GM12878 (cell line): ENCODE data around the gene VPS39. TPM values are rescaled to one million over a fixed set of nuclear protein-coding genes. Genes with fewer than 3 reads are reported as not detected.
A peak's percentile ranks its signal among the peaks of the same experiment; 100 is the strongest.

ENCODE experiments used
- ATAC-seq: fragments of 200-7000 bp; cut with Tn5 transposase; 3 replicates; pipeline ENCODE4 v1.9.1; 2020; ENCODE audit warnings: mild to moderate bottlenecking, moderate library complexity
- BruUV-seq: library from RNA; stranded (reverse); fragments of 400-500 nt; replicated peaks from 2 replicates; lab custom pipeline; 2021; lab: Mats Ljungman, UMichigan
- CTCF ChIA-PET: fragments of 300-600 bp; sonication (Branson Sonifier 250); formaldehyde crosslinking; extraction: SDS; loops from one replicate; lab custom pipeline; 2021; ENCODE audit warnings: inconsistent platforms; lab: Yijun Ruan, JAX
- POLR2A ChIA-PET: fragments of 350-600 bp; formaldehyde crosslinking; extraction: SDS; loops from one replicate; lab custom pipeline; 2021; ENCODE audit warnings: inconsistent platforms; lab: Charles Lee
- RAD21 ChIA-PET: fragments of 300-600 bp; sonication (Branson Sonifier 250); formaldehyde crosslinking; loops from one replicate; lab custom pipeline; 2023; ENCODE audit warnings: antibody characterized with exemption; ENCODE audit not compliant: unreplicated experiment; lab: Charles Lee
- SMC1A ChIA-PET: fragments of 300-600 bp; sonication (Branson Sonifier 250); formaldehyde crosslinking; loops from one replicate; lab custom pipeline; 2023; ENCODE audit not compliant: unreplicated experiment, uncharacterized antibody; lab: Charles Lee
- DNase-seq: peaks from one replicate; pipeline ENCODE4 v3.0.0-alpha.2; 2011; ENCODE audit warnings: low read depth, low spot score
- FAIRE-seq: peaks from 3 replicates; lab custom pipeline; 2011; peaks lifted over from hg19 to GRCh38; lab: Jason Lieb, UNC
- H2AFZ ChIP-seq: 2 replicates; pipeline ENCODE4 v1.6.0; 2011; ENCODE audit warnings: low read depth, low read length, control low read depth; ENCODE audit not compliant: control insufficient read depth
- H3K27ac ChIP-seq: 2 replicates; pipeline ENCODE4 v1.5.1; 2011; ENCODE audit warnings: control low read depth; ENCODE audit not compliant: control insufficient read depth, insufficient read depth
- H3K27me3 ChIP-seq, 2 experiments: replicated peaks in 1 of 2; 2 replicates each; pipeline versions ENCODE4 v1.6.0 to v1.6.1; 2011; ENCODE audit warnings: low read length in 1 of 2; ENCODE audit not compliant: control insufficient read depth in 2 of 2, insufficient read depth in 2 of 2
- H3K36me3 ChIP-seq, 2 experiments: 2 replicates each; pipeline ENCODE4 v1.5.1; 2011; ENCODE audit warnings: low read length in 1 of 2; ENCODE audit not compliant: control insufficient read depth in 2 of 2, insufficient read depth in 2 of 2
- H3K4me1 ChIP-seq: 2 replicates; pipeline ENCODE4 v1.6.1; 2011; ENCODE audit warnings: mild to moderate bottlenecking, low read length, moderate library complexity, mixed read lengths; ENCODE audit not compliant: control insufficient read depth, insufficient read depth
- H3K4me2 ChIP-seq: 2 replicates; pipeline ENCODE4 v1.6.0; 2011; ENCODE audit warnings: control low read depth; ENCODE audit not compliant: control insufficient read depth, insufficient read depth
- H3K4me3 ChIP-seq: fragments of 200-600 bp; sonication (generic); 2 replicates; pipeline ENCODE4 v1.5.1; 2016
- H3K79me2 ChIP-seq: 2 replicates; pipeline ENCODE4 v1.6.0; 2011; ENCODE audit warnings: low read length; ENCODE audit not compliant: control insufficient read depth, insufficient read depth
- H3K9ac ChIP-seq: 2 replicates; pipeline ENCODE4 v1.8.0; 2011; ENCODE audit warnings: low read length, control low read depth, mixed read lengths; ENCODE audit not compliant: control insufficient read depth, insufficient read depth
- H3K9me3 ChIP-seq: replicated peaks from 3 replicates; pipeline ENCODE4 v1.5.1; 2011; ENCODE audit warnings: mild to moderate bottlenecking, low read length; ENCODE audit not compliant: control insufficient read depth, insufficient read depth
- H4K20me1 ChIP-seq: 2 replicates; pipeline ENCODE4 v1.6.0; 2011; ENCODE audit not compliant: control insufficient read depth, insufficient read depth
- EGR1 ChIP-seq, 2 experiments: IDR thresholded peaks; 1 replicate in 1 of 2; 2 replicates in 1 of 2; pipeline ENCODE4 v1.6.1; 2011 to 2012; ENCODE audit warnings: low read depth in 2 of 2, low read length in 2 of 2, borderline replicate concordance in 1 of 2, mild to moderate bottlenecking in 1 of 2, moderate library complexity in 1 of 2
- PRDM15 ChIP-seq: fragments of 450-650 bp; formaldehyde crosslinking; IDR thresholded peaks from 2 replicates; pipeline ENCODE4 v1.4.0; 2020; ENCODE audit warnings: mild to moderate bottlenecking, moderate library complexity
- STAT3 ChIP-seq: IDR thresholded peaks from 2 replicates; pipeline ENCODE4 v1.6.1; 2011; ENCODE audit warnings: low read depth, low read length, improper control_type of control experiment
- TAF1 ChIP-seq: IDR thresholded peaks from 2 replicates; pipeline ENCODE4 v1.6.1; 2011; ENCODE audit warnings: mild to moderate bottlenecking, low read depth, low read length, borderline replicate concordance
- WGBS: methylation state at CpG from one replicate; pipeline ENCODE4 v1.1.6; 2016; ENCODE audit warnings: low lambda C conversion rate; ENCODE audit not compliant: insufficient replicate concordance, insufficient coverage; ENCODE audit errors: missing lambda C conversion rate; 5-methylcytosine and 5-hydroxymethylcytosine counted together
- in situ Hi-C: fragments of 300-500 bp; cut with MboI; formaldehyde crosslinking; loops from 9 replicates; pipeline ENCODE4 v1.14.3; 2018; ENCODE audit warnings: mixed read lengths
- intact Hi-C: fragments of 100-400 bp; cut with micrococcal nuclease; formaldehyde crosslinking; loops from one replicate; pipeline ENCODE4 v1.14.2; 2022; ENCODE audit not compliant: unreplicated experiment
- polyA plus RNA-seq, 11 experiments: library from polyadenylated mRNA; depleted of rRNA in 4 of 11; unstranded in 6 of 11; stranded (reverse) in 5 of 11; fragments of >200 nt; fragmentation: Nextera tagmentation in 4 of 11; fragmentation: Illumina TruSeq in 1 of 11; extraction: Ambion mirVana in 4 of 11; extraction: Trizol in 1 of 11; gene quantifications; 1 replicate in 1 of 11; 2 replicates in 10 of 11; pipeline versions ENCODE4 v1.2.1 to v1.2.3, GENCODE V29; 2011 to 2016; ENCODE audit warnings: inconsistent platforms in 2 of 11, missing spikeins in 2 of 11, low read depth in 1 of 11
- total RNA-seq, 4 experiments: library from RNA; depleted of rRNA in 3 of 4; stranded (reverse); fragments of >200 nt in 3 of 4; fragmentation: Illumina TruSeq in 1 of 4; extraction: Trizol in 1 of 4; gene quantifications; 2 replicates each; pipeline versions ENCODE4 v1.2.1 to v1.2.3, GENCODE V29; 2013 to 2021
- TF ChIP-seq, protein P1 (sequence below): IDR thresholded peaks from 2 replicates; pipeline ENCODE4 v1.6.1; 2012; ENCODE audit warnings: low read length, inconsistent platforms
- TF ChIP-seq, protein P2 (sequence below): fragments of 450-650 bp; conservative IDR thresholded peaks from 2 replicates; pipeline ENCODE4 v1.6.1; 2017; ENCODE audit warnings: mild to moderate bottlenecking, moderate library complexity

The VPS39 gene
- total and polyA plus RNA-seq, 10 of the 15 experiments (the other 5 are each of a cell fraction or from before 2014, with no cell fraction given) = 4.9 to 50.0 (median 36.2) TPM

DNA sequence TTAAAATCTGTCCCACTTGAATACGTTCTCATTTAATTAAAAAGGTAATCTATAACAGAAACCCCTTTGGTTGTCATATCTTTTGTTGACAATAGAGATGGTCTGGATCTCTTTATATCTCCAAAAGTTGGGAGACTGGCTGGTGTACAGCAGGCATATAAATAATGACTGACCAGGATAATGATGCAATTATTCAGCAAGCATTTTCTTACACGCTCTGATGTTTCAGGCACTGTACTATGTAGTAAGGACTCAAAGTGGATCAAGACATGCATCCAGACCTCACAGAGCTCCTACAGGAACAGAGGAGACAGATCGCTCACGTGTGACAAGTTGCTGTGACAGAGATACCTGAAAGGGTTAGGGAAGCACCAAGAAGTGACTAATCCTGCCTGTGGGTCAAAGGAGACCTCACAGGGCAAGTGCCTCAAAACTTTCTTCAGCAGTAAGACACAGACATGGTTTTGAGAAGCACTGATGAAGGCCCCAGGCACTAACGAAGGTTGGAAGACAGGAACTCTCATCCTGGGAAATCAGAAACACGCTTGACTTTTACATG is 25.7 kb downstream of the VPS39 start:
- Histone ChIP-seq H4K20me1 (no peaks in the 10 kb centered on the region), H3K4me1 (peaks cover 4% of the 10 kb centered on the region), H3K27ac (no peak overlapping the region), H2AFZ (no peak overlapping the region), H3K36me3 (peaks cover 4 to 32% of the 10 kb centered on the region in 2 experiments), H3K27me3 (no peaks in the 10 kb centered on the region), H3K4me3 (no peak overlapping the region), H3K4me2 (no peak overlapping the region), H3K9me3 (no peaks in the 10 kb centered on the region), H3K9ac (no peak overlapping the region), H3K79me2 (no peaks in the 10 kb centered on the region)
- ATAC-seq (no peak), FAIRE-seq (no peak), DNase-seq (no peak)
- ChIA-PET RAD21 (no interaction called here), SMC1A (no interaction called here), POLR2A (interaction anchor here (0.6 kb wide), 1 partner anchor 323 kb away, joined by 4 read pairs; no protein-coding TSS in a partner anchor), CTCF (interaction anchor here (0.6 kb wide), 1 partner anchor 222 kb away, joined by 3 read pairs; no protein-coding TSS in a partner anchor)
- TF ChIP-seq PRDM15 (CRISPR knock-in tag) (no peak), TAF1 (no peak), STAT3 (no peak), EGR1 (IDR thresholded peaks at IDR 0.05; ENCODE audit: borderline replicate concordance in 1 of 2, low read depth in 2 of 2, low read length in 2 of 2) (no peak)
- TF ChIP-seq, protein P1, sequence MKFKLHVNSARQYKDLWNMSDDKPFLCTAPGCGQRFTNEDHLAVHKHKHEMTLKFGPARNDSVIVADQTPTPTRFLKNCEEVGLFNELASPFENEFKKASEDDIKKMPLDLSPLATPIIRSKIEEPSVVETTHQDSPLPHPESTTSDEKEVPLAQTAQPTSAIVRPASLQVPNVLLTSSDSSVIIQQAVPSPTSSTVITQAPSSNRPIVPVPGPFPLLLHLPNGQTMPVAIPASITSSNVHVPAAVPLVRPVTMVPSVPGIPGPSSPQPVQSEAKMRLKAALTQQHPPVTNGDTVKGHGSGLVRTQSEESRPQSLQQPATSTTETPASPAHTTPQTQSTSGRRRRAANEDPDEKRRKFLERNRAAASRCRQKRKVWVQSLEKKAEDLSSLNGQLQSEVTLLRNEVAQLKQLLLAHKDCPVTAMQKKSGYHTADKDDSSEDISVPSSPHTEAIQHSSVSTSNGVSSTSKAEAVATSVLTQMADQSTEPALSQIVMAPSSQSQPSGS = no peak
- TF ChIP-seq, protein P2, sequence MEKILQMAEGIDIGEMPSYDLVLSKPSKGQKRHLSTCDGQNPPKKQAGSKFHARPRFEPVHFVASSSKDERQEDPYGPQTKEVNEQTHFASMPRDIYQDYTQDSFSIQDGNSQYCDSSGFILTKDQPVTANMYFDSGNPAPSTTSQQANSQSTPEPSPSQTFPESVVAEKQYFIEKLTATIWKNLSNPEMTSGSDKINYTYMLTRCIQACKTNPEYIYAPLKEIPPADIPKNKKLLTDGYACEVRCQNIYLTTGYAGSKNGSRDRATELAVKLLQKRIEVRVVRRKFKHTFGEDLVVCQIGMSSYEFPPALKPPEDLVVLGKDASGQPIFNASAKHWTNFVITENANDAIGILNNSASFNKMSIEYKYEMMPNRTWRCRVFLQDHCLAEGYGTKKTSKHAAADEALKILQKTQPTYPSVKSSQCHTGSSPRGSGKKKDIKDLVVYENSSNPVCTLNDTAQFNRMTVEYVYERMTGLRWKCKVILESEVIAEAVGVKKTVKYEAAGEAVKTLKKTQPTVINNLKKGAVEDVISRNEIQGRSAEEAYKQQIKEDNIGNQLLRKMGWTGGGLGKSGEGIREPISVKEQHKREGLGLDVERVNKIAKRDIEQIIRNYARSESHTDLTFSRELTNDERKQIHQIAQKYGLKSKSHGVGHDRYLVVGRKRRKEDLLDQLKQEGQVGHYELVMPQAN = no peak
- intact Hi-C loops (no loop called here), in situ Hi-C loops (no loop called here)
- BruUV-seq = TSS peak; percentile 34
- WGBS = 96% methylated on average over 6 of the region's 6 CpGs
